HEK293 (cell line): ENCODE measurements around the gene CFAP410.

ENCODE experiments used
- CTCF ChIP-seq: fragments of 450-650 bp; formaldehyde crosslinking; IDR thresholded peaks from 2 replicates; pipeline ENCODE4 v1.5.1; 2016; ENCODE audit warnings: missing biosample characterization, missing genetic modification characterization
- KLF10 ChIP-seq: fragments of 450-650 bp; IDR thresholded peaks from 2 replicates; pipeline ENCODE4 v1.5.1; 2018; ENCODE audit warnings: missing biosample characterization, mild to moderate bottlenecking, missing genetic modification characterization
- REST ChIP-seq: fragments of 450-650 bp; formaldehyde crosslinking; IDR thresholded peaks from 2 replicates; pipeline ENCODE4 v1.5.1; 2016; ENCODE audit warnings: missing biosample characterization, missing genetic modification characterization
- SETDB1 ChIP-seq: IDR thresholded peaks from one replicate; pipeline ENCODE4 v1.6.1; 2017; ENCODE audit warnings: mild to moderate bottlenecking, low read length, moderate library complexity, mixed read lengths; ENCODE audit not compliant: insufficient read length
- SP3 ChIP-seq: fragments of 450-650 bp; formaldehyde crosslinking; IDR thresholded peaks from 2 replicates; pipeline ENCODE4 v1.5.1; 2016; ENCODE audit warnings: missing biosample characterization, missing genetic modification characterization
- WT1 ChIP-seq: fragments of 450-650 bp; formaldehyde crosslinking; IDR thresholded peaks from 2 replicates; pipeline ENCODE4 v1.5.1; 2016; ENCODE audit warnings: missing biosample characterization, missing genetic modification characterization
- ZBTB20 ChIP-seq: fragments of 450-650 bp; formaldehyde crosslinking; IDR thresholded peaks from 2 replicates; pipeline ENCODE4 v1.5.1; 2016; ENCODE audit warnings: missing biosample characterization, missing genetic modification characterization
- ZBTB7A ChIP-seq: fragments of 450-650 bp; formaldehyde crosslinking; IDR thresholded peaks from 2 replicates; pipeline ENCODE4 v1.5.1; 2016; ENCODE audit warnings: low read depth, missing biosample characterization, missing genetic modification characterization
- ZNF10 ChIP-seq: fragments of 450-650 bp; formaldehyde crosslinking; IDR thresholded peaks from 2 replicates; pipeline ENCODE4 v1.5.1; 2017; ENCODE audit warnings: missing biosample characterization, missing genetic modification characterization
- ZNF23 ChIP-seq: fragments of 450-650 bp; formaldehyde crosslinking; IDR thresholded peaks from 2 replicates; pipeline ENCODE4 v1.5.1; 2016; ENCODE audit warnings: missing biosample characterization, missing genetic modification characterization, borderline replicate concordance
- ZNF292 ChIP-seq: fragments of 450-650 bp; formaldehyde crosslinking; IDR thresholded peaks from 2 replicates; pipeline ENCODE4 v1.5.1; 2016; ENCODE audit warnings: low read depth, missing biosample characterization, missing genetic modification characterization, borderline replicate concordance
- ZNF530 ChIP-seq: fragments of 450-650 bp; formaldehyde crosslinking; IDR thresholded peaks from 2 replicates; pipeline ENCODE4 v1.5.1; 2016; ENCODE audit warnings: low read depth, missing biosample characterization, missing genetic modification characterization
- ZNF548 ChIP-seq: fragments of 450-650 bp; formaldehyde crosslinking; IDR thresholded peaks from 2 replicates; pipeline ENCODE4 v1.5.1; 2016; ENCODE audit warnings: missing biosample characterization, missing genetic modification characterization
- ZNF670 ChIP-seq: fragments of 450-650 bp; formaldehyde crosslinking; IDR thresholded peaks from 2 replicates; pipeline ENCODE4 v1.5.1; 2016; ENCODE audit warnings: missing biosample characterization, missing genetic modification characterization, low read depth

- TF ChIP-seq CTCF (tag by site-specific recombination) (no peak), ZBTB20 (tag by site-specific recombination) (no peak), WT1 (tag by site-specific recombination) (no peak), ZNF670 (tag by site-specific recombination) (no peak), ZNF548 (tag by site-specific recombination) (no peak), SP3 (no peak), ZNF530 (tag by site-specific recombination) (no peak), REST (no peak), SETDB1 (no peak), ZNF10 (tag by site-specific recombination) (no peak), ZNF292 (tag by site-specific recombination) (no peak), ZBTB7A (tag by site-specific recombination) (no peak), KLF10 (tag by site-specific recombination) (no peak), ZNF23 (no peak)
Measured at GRCh38 chr21:44349416-44349846, 10.2 kb upstream of the CFAP410 start.
